A549 (cell line): ENCODE results near the gene GRIK5. TPM values are rescaled to one million over a fixed set of nuclear protein-coding genes. Genes with fewer than 3 reads are reported as not detected.

Experiments used
- ATAC-seq, 2 experiments: fragments of 200-7000 bp in 1 of 2; fragments of >200 bp in 1 of 2; cut with Nextera tagmentation in 1 of 2; cut with Tn5 transposase in 1 of 2; 3 replicates each; pipeline versions ENCODE4 v1.8.0 to v1.9.1; 2018 to 2020; ENCODE audit warnings: mild to moderate bottlenecking in 1 of 2, moderate library complexity in 1 of 2
- CTCF ChIA-PET: fragments of 300-600 bp; sonication (Branson Sonifier 250); formaldehyde crosslinking; extraction: SDS; loops from one replicate; lab custom pipeline; 2021; ENCODE audit warnings: antibody characterized with exemption, inconsistent platforms; lab: Yijun Ruan, JAX
- POLR2A ChIA-PET: fragments of 350-600 bp; formaldehyde crosslinking; extraction: SDS; loops from one replicate; lab custom pipeline; 2021; ENCODE audit warnings: antibody characterized with exemption, inconsistent platforms; lab: Yijun Ruan, JAX
- DNase-seq, 2 experiments: peaks; one replicate each; pipeline versions ENCODE4 v3.0.0 to v3.0.0-alpha.2; 2011 to 2016; ENCODE audit warnings: low read depth in 1 of 2, low spot score in 1 of 2
- FAIRE-seq: peaks from 2 replicates; lab custom pipeline; 2011; peaks lifted over from hg19 to GRCh38; lab: Jason Lieb, UNC
- H3K27ac ChIP-seq, 2 experiments: fragments of >200 bp; sonication (Bioruptor Twin); formaldehyde crosslinking; 3 replicates each; pipeline ENCODE4 v1.5.1; 2016 to 2017
- H3K4me1 ChIP-seq: fragments of >200 bp; sonication (Bioruptor Twin); formaldehyde crosslinking; 3 replicates; pipeline ENCODE4 v1.6.1; 2016
- H3K4me2 ChIP-seq: fragments of >200 bp; sonication (Bioruptor Twin); formaldehyde crosslinking; 3 replicates; pipeline ENCODE4 v1.6.1; 2016
- H3K4me3 ChIP-seq: fragments of >200 bp; sonication (Bioruptor Twin); formaldehyde crosslinking; 3 replicates; pipeline ENCODE4 v1.5.1; 2016
- H3K9me3 ChIP-seq: fragments of >200 bp; sonication (Bioruptor Twin); formaldehyde crosslinking; 3 replicates; pipeline ENCODE4 v1.6.1; 2016
- BCL3 ChIP-seq: fragments of >200 bp; sonication (Bioruptor Twin); formaldehyde crosslinking; IDR thresholded peaks from 3 replicates; pipeline ENCODE4 v1.6.1; 2016
- CHD4 ChIP-seq: fragments of 200-600 bp; sonication (generic); IDR thresholded peaks from 2 replicates; pipeline ENCODE4 v1.6.1; 2016; ENCODE audit warnings: antibody characterized with exemption, mild to moderate bottlenecking, borderline replicate concordance
- CTCF ChIP-seq: fragments of >200 bp; sonication (Bioruptor Twin); formaldehyde crosslinking; IDR thresholded peaks from 3 replicates; pipeline ENCODE4 v1.5.1; 2016
- E2F6 ChIP-seq: IDR thresholded peaks from 2 replicates; pipeline ENCODE4 v1.6.1; 2012; ENCODE audit warnings: low read depth, borderline replicate concordance
- EHF ChIP-seq: fragments of 250-450 bp; sonication (Bioruptor Pico); IDR thresholded peaks from 2 replicates; pipeline ENCODE4 v1.5.0; 2020; ENCODE audit warnings: mild to moderate bottlenecking
- FOSL2 ChIP-seq, 2 experiments: fragments of 450-650 bp in 1 of 2; fragments of >200 bp in 1 of 2; sonication (Bioruptor Twin) in 1 of 2; formaldehyde crosslinking; IDR thresholded peaks; 2 replicates each; pipeline versions ENCODE4 v1.5.0 to v1.6.1; 2016 to 2020; ENCODE audit warnings: mild to moderate bottlenecking in 1 of 2, moderate library complexity in 1 of 2
- FOXS1 ChIP-seq: fragments of 250-450 bp; sonication (Bioruptor Pico); IDR thresholded peaks from 2 replicates; pipeline ENCODE4 v1.5.0; 2020; ENCODE audit warnings: mild to moderate bottlenecking, moderate library complexity
- HDAC2 ChIP-seq: fragments of 200-600 bp; sonication (generic); IDR thresholded peaks from 2 replicates; pipeline ENCODE4 v1.6.1; 2016
- HEYL ChIP-seq: fragments of 250-450 bp; sonication (Bioruptor Pico); IDR thresholded peaks from 2 replicates; pipeline ENCODE4 v1.8.0; 2021; ENCODE audit warnings: mild to moderate bottlenecking, moderate library complexity
- HMGXB4 ChIP-seq: fragments of 250-450 bp; sonication (Bioruptor Pico); IDR thresholded peaks from 2 replicates; pipeline ENCODE4 v1.5.0; 2021; ENCODE audit warnings: mild to moderate bottlenecking, moderate library complexity, borderline replicate concordance
- HOXA7 ChIP-seq: fragments of 250-450 bp; sonication (Bioruptor Pico); IDR thresholded peaks from 2 replicates; pipeline ENCODE4 v1.5.0; 2020; ENCODE audit warnings: mild to moderate bottlenecking, moderate library complexity
- MAZ ChIP-seq: fragments of 150-350 bp; IDR thresholded peaks from 2 replicates; pipeline ENCODE4 v1.6.1; 2014; ENCODE audit warnings: antibody characterized with exemption, low read depth, low read length, borderline replicate concordance
- MYC ChIP-seq: IDR thresholded peaks from 2 replicates; pipeline ENCODE4 v1.6.1; 2012; ENCODE audit warnings: mild to moderate bottlenecking, inconsistent platforms, low read length, improper control_type of control experiment, borderline replicate concordance
- NPAS2 ChIP-seq: fragments of 250-450 bp; sonication (Bioruptor Pico); IDR thresholded peaks from 2 replicates; pipeline ENCODE4 v1.8.0; 2022; ENCODE audit warnings: mild to moderate bottlenecking, moderate library complexity, borderline replicate concordance
- NR3C1 ChIP-seq: fragments of >200 bp; sonication (Bioruptor Twin); formaldehyde crosslinking; IDR thresholded peaks from 3 replicates; pipeline ENCODE4 v1.6.1; 2017
- PBX3 ChIP-seq: IDR thresholded peaks from 2 replicates; pipeline ENCODE4 v1.6.1; 2012
- POLR2A ChIP-seq: IDR thresholded peaks from 2 replicates; pipeline ENCODE4 v1.6.1; 2012; ENCODE audit warnings: mild to moderate bottlenecking, low read length
- RCOR1 ChIP-seq: fragments of 150-350 bp; IDR thresholded peaks from 2 replicates; pipeline ENCODE4 v1.6.1; 2014; ENCODE audit warnings: antibody characterized with exemption, low read length, low read depth
- REST ChIP-seq: fragments of 200-600 bp; sonication (generic); IDR thresholded peaks from 2 replicates; pipeline ENCODE4 v1.6.1; 2016; ENCODE audit warnings: antibody characterized with exemption, mild to moderate bottlenecking, moderate library complexity
- RFX5 ChIP-seq: fragments of 450-650 bp; IDR thresholded peaks from 2 replicates; pipeline ENCODE4 v1.7.1; 2014; ENCODE audit warnings: antibody characterized with exemption, mild to moderate bottlenecking, moderate library complexity
- RNF2 ChIP-seq: fragments of 200-600 bp; sonication (generic); IDR thresholded peaks from 2 replicates; pipeline ENCODE4 v1.6.1; 2016; ENCODE audit warnings: low read depth, mild to moderate bottlenecking, antibody characterized with exemption, moderate library complexity, borderline replicate concordance
- SMC3 ChIP-seq: fragments of >200 bp; sonication (Bioruptor Twin); formaldehyde crosslinking; IDR thresholded peaks from 3 replicates; pipeline ENCODE4 v1.6.1; 2018; ENCODE audit warnings: inconsistent platforms
- TP53 ChIP-seq: fragments of 250-450 bp; sonication (Bioruptor Pico); IDR thresholded peaks from 2 replicates; pipeline ENCODE4 v1.5.0; 2021; ENCODE audit warnings: mild to moderate bottlenecking, moderate library complexity
- USF2 ChIP-seq: fragments of 450-650 bp; IDR thresholded peaks from 2 replicates; pipeline ENCODE4 v1.6.1; 2014; ENCODE audit warnings: antibody characterized with exemption
- WGBS: methylation state at CpG from one replicate; pipeline ENCODE4 v1.1.6; 2017; ENCODE audit errors: missing lambda C conversion rate; 5-methylcytosine and 5-hydroxymethylcytosine counted together
- polyA plus RNA-seq, 4 experiments: library from polyadenylated mRNA; depleted of rRNA in 3 of 4; stranded (reverse); fragments of >200 nt; fragmentation: RNase III in 1 of 4; extraction: RNeasy Plus Mini Kit Qiagen cat#74134 plus additional on column Dnase treatment in 1 of 4; gene quantifications; 2 replicates in 3 of 4; 3 replicates in 1 of 4; pipeline ENCODE4 v1.2.3, GENCODE V29; 2011 to 2017

Gene GRIK5
- polyA plus RNA-seq, 2 of the 4 experiments (the other 2 are of a cell fraction): 0.22 to 0.54 TPM

- TF ChIP-seq TP53 (CRISPR knock-in tag) (no peak), HMGXB4 (no peak), FOSL2 (IDR thresholded peaks at IDR 0.05) (no peak), FOSL2 (CRISPR knock-in tag; IDR thresholded peaks at IDR 0.05) (no peak), POLR2A (no peak), REST (no peak), BCL3 (no peak), HEYL (CRISPR knock-in tag) (no peak), MAZ (no peak), NPAS2 (CRISPR knock-in tag) (no peak), RNF2 (no peak), CTCF (peak; percentile 100), CHD4 (no peak), NR3C1 (no peak), MYC (peak; percentile 63), USF2 (no peak)
Measured at GRCh38 chr19:42108527-42109389, 38.8 kb upstream of the GRIK5 start (continued).

GRCh38 chr19:42105368-42105767 lies 35.4 kb upstream of the GRIK5 start:
- ATAC-seq (no peak), DNase-seq (no peak), FAIRE-seq (no peak)
- H3K4me1 ChIP-seq: no peaks in the 10 kb centered on the region; the same call in 2 of the 3 replicates
- H3K27ac ChIP-seq: no peak overlapping the region
- H3K4me2 ChIP-seq: no peak overlapping the region
- no peak overlapping the region for H3K4me3 ChIP-seq
- ChIA-PET POLR2A (no interaction called here), CTCF (interaction anchor here (1.0 to 32.8 kb wide), 11 partner anchors 6 to 135 kb away, joined by 3 to 678 read pairs (median 8); partner anchors contain the start of genes GSK3A and POU2F2)
- no peaks in the 10 kb centered on the region for H3K9me3 ChIP-seq
- WGBS: 6% methylated on average over 2 of the region's 2 CpGs
- TF ChIP-seq HDAC2: no peak
- no peak for TF ChIP-seq FOXS1 (CRISPR knock-in tag)
- no peak for TF ChIP-seq PBX3
- TF ChIP-seq SMC3: no peak
- TF ChIP-seq HMGXB4: no peak
- no peak for TF ChIP-seq E2F6
- TF ChIP-seq RCOR1: no peak
- no peak for TF ChIP-seq EHF (CRISPR knock-in tag)
- no peak for TF ChIP-seq HOXA7 (CRISPR knock-in tag)
- no peak for TF ChIP-seq RFX5
